ENCODE measurements around the gene ZNF567.
"Not testable (repeated sequence)": the region's sequence is repeated elsewhere in the genome, so short reads cannot be mapped to it uniquely, and the experiment has no call there.

The ZNF567 gene

GRCh38 chr19:36687214-36688056 is at the start of gene ZNF567:
Gene ZNF567 (plus strand): TSS chr19:36687612. CDS start chr19:36694868, 7,256 bp downstream.
- DNase-seq (ENCODE audit: low read depth in 1 of 2, low spot score in 1 of 2) = peak; percentile 93 to 98

DNA sequence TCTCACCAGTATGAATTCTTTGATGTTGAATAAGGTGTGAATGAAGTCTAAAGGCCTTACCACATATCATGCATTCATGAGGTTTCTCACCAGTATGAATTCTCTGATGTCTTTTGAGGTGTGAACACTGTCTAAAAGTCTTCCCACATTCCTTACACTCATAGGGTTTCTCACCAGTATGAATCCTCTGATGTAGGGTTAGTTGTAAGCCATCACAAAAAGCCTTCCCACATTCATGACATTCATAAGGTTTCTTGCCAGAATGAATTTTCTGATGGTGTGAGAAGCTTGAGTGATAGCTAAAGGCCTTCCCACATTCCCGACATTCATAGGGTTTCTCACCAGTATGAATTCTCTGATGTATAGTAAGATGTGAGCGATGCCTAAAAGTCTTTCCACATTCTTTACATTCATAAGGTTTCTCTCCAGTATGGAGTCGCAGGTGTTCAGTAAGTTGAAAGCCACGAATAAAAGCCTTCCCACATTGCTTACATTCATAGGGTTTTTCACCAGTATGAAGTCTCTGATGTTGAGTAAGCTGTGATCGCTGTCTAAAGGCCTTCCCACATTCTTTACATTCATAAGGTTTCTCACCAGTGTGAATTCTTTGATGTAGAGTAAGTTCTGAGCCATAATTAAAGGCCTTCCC is 48.4 kb upstream of the ZNF567 start:
- DNase-seq (ENCODE audit: low read depth in 1 of 2, low spot score in 1 of 2) = no peak

GRCh38 chr19:36646746-36647145 is 40.7 kb upstream of the ZNF567 start:
- DNase-seq (ENCODE audit: low read depth in 1 of 2, low spot score in 1 of 2) = no peak

DNA sequence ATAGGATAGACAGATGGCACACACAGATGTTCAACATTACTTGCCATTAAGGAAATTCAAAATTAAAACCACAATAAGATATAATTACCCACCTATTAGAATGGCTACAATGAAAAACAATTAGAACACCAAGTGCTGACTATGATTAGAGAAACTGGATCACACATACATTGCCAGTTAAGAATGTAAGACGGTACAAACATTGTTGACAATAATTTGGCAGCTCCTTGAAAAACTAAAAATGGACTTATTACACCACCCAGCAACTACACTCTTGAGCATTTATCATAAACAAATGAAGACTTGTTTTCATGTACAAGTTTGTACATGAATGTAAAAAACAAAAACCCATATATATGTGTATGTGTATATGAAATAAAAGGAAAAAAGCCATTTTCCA is 34.5 kb upstream of the ZNF567 start:
- DNase-seq (ENCODE audit: low read depth in 1 of 2, low spot score in 1 of 2) = no peak

GRCh38 chr19:36665832-36666231 is 21.6 kb upstream of the ZNF567 start:
- DNase-seq (ENCODE audit: low read depth in 1 of 2, low spot score in 1 of 2) = no peak

DNA sequence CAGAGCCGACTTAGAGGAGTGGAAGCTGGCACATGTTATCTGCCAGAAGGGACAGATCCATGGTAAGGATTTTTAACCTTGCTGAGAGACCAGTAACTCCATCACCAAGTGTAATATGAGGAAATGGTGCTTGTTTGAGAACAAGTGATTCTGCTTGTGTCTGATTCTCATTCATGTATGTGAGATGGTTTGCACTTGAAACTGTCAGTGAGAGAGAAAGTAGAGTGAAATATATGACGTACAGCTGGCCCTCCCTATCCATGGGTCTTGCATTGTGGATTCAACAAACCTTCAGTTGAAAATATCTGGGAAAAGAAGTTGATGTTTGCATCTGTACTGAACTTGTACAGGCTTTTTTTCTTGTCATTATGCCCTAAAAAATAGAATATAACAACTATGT is 18.8 kb upstream of the ZNF567 start:
- DNase-seq (ENCODE audit: low read depth in 1 of 2, low spot score in 1 of 2) = no peak

- DNase-seq (ENCODE audit: low read depth in 1 of 2, low spot score in 1 of 2) = no peak
Measured at GRCh38 chr19:36672368-36672767, 15.0 kb upstream of the ZNF567 start.

- no peak for DNase-seq (ENCODE audit: low read depth in 1 of 2, low spot score in 1 of 2)
Measured at GRCh38 chr19:36674201-36674600, 13.2 kb upstream of the ZNF567 start.

- DNase-seq (ENCODE audit: low read depth in 1 of 2, low spot score in 1 of 2) = no peak
Measured at GRCh38 chr19:36679455-36679854, 8.0 kb upstream of the ZNF567 start.

DNA sequence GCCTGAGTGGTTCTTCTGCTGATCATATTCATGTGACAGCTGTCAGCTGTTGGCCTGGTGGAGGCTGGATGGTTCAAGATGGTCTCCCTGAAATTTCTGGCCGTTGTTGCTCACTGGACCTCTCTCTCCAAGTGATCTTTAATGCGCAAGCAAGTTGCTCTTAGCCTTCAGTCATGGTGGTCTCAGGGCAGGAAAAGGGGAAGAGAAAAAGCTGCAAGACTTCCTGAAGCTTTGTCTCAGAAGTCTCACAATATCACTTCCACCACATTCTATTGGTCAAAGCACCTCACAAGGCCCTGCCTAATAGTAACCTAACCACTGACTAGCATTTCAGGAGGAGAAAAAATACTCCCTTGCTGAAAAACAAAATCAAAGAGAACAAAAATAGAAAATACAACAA is 1.6 kb upstream of the ZNF567 start:
- DNase-seq (ENCODE audit: low read depth in 1 of 2, low spot score in 1 of 2) = no peak

GRCh38 chr19:36686365-36687213 is 823 bp upstream of the ZNF567 start:
- no peak for DNase-seq (ENCODE audit: low read depth in 1 of 2, low spot score in 1 of 2)

DNA sequence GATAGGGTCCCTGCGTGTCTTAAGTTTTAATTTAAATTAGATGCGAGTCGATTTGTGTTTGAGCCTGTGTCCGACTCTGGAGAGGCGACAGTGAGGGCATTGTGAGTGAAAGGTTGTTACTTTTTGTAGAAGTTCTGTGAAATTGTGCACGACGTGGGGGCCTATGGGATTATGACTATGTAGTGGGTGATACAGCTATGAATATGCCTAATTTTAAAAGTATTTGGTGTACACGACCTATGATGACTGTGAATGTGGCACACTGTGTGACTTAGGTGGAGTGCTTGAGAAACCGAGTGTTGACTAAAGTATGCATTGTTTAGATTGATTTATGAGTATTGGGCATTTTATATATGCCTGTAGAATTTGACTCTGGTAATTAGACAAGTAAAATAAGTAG is 646 bp downstream of the ZNF567 start:
- DNase-seq (ENCODE audit: low read depth in 1 of 2, low spot score in 1 of 2) = no peak

- DNase-seq (ENCODE audit: low read depth in 1 of 2, low spot score in 1 of 2) = no peak
Measured at GRCh38 chr19:36707134-36707533, 19.7 kb downstream of the ZNF567 start.

DNA sequence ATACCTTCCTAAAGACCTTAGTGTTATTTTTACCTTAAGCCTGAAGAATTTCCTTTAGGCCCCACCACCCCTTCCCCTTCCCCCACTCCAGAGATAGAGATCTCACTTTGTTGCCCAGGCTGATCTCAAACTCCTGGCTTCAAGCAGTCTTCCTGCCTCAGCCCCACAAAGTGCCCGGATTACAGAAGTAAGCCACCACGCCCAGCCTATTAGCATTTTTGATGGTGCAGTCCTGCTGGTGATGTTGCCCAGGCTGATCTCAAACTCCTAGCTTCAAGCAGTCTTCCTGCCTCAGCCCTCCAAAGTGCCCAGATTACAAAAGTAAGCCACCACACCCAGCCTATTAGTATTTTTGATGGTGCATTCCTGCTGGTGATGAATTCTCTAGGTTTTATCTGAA is 22.0 kb downstream of the ZNF567 start:
- no peak for DNase-seq (ENCODE audit: low read depth in 1 of 2, low spot score in 1 of 2)

DNA sequence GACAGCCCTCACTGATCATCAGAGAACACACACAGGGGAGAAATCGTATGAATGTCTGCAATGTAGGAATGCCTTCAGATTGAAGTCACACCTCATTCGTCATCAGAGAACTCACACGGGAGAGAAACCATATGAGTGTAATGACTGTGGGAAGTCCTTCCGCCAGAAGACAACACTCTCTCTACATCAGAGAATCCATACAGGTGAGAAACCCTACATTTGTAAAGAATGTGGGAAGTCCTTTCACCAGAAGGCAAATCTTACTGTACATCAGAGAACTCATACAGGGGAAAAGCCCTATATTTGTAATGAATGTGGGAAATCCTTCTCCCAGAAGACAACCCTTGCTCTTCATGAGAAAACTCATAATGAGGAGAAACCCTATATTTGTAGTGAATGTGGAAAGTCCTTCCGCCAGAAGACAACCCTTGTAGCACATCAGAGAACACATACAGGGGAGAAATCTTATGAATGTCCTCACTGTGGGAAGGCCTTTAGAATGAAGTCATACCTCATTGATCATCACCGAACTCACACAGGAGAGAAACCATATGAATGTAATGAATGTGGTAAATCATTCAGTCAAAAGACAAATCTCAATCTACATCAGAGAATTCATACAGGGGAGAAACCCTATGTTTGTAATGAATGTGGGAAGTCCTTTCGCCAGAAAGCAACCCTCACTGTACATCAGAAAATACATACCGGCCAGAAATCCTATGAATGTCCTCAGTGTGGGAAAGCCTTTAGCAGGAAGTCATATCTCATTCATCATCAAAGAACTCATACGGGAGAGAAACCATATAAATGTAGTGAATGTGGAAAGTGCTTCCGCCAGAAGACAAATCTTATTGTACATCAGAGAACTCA is 32.5 kb downstream of the ZNF567 start:
- no peak for DNase-seq (ENCODE audit: low read depth in 1 of 2, low spot score in 1 of 2)

- DNase-seq (ENCODE audit: low read depth in 1 of 2, low spot score in 1 of 2) = not testable (repeated sequence)
Measured at GRCh38 chr19:36736166-36736565, 48.8 kb downstream of the ZNF567 start.

GRCh38 chr19:36745870-36746269 is 58.5 kb downstream of the ZNF567 start:
- no peak for DNase-seq (ENCODE audit: low read depth in 1 of 2, low spot score in 1 of 2)

- no peak for DNase-seq (ENCODE audit: low read depth in 1 of 2, low spot score in 1 of 2)
Measured at GRCh38 chr19:36747750-36748149, 60.3 kb downstream of the ZNF567 start.

GRCh38 chr19:36748431-36749275 is 61.2 kb downstream of the ZNF567 start:
- no peak for DNase-seq (ENCODE audit: low read depth in 1 of 2, low spot score in 1 of 2)

DNA sequence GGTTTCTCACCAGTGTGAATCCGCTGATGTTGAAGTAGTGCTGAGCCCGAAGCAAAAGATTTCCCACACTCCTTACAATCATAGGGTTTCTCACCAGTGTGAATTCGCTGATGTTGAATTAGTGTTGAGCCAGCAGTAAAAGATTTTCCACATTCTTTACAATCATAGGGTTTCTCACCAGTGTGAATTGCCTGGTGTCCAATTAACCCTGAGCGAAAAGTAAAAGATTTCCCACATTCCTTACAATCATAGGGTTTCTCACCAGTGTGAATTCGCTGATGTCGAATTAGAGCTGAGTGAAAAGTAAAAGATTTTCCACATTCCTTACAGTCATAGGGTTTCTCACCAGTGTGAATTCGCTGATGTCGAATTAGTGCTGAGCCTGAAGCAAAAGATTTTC is 62.2 kb downstream of the ZNF567 start:
- not testable (repeated sequence) for DNase-seq (ENCODE audit: low read depth in 1 of 2, low spot score in 1 of 2)

Data from stimulated activated CD4-positive, alpha-beta T cell treated with anti-CD3 and anti-CD28 coated beads, Interleukin-15, amount 100 ng/mL, for 1 hour (primary cell).